Astrocyte of the cerebellum (primary cell): Measurements from ENCODE around the gene MALSU1.

ENCODE experiments used
- DNase-seq: peaks from one replicate; pipeline ENCODE4 v3.0.0-alpha.2; 2011; ENCODE audit warnings: low read depth
- H3K4me3 ChIP-seq: 2 replicates; pipeline ENCODE4 v1.5.1; 2011; ENCODE audit warnings: mild to moderate bottlenecking, low read depth, low read length, moderate library complexity
- in situ Hi-C: cut with HindIII; loops from 2 replicates; pipeline ENCODE4 v1.10.0; 2017; ENCODE audit warnings: low sequenced_read_pairs
- TF ChIP-seq, protein P1 (sequence below): IDR thresholded peaks from 2 replicates; pipeline ENCODE4 v1.5.1; 2012; ENCODE audit warnings: low read length, low read depth, moderate library complexity, mild to moderate bottlenecking; ENCODE audit errors: missing control alignments

Gene MALSU1

DNA sequence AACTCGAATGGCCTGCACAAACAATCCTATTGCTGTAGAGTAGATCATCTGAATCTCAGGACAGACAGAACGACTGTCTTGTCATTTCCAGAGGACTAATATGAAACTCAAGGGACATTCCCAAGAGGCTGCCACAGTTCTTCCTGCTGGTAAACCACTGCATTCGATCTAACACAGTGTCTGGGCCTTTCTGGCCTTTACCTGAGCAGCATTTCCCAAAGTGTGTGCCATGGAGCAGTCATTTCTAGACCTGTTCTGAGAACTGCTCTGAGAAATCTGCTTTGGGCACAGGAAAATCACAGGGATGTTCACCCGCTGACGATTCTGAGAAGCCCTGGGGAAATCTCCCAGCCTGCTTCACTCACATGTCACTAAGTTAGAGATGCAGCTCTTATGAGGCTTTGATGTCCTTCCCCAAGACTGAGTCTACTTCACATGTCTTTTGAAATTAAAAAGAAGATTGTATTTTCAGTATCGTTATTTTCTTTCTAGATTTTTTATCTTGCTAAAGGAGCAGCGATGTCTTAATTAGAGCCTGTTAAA is 34.2 kb upstream of the MALSU1 start:
- DNase-seq: no peak
- no peak overlapping the region for H3K4me3 ChIP-seq
- TF ChIP-seq, protein P1, sequence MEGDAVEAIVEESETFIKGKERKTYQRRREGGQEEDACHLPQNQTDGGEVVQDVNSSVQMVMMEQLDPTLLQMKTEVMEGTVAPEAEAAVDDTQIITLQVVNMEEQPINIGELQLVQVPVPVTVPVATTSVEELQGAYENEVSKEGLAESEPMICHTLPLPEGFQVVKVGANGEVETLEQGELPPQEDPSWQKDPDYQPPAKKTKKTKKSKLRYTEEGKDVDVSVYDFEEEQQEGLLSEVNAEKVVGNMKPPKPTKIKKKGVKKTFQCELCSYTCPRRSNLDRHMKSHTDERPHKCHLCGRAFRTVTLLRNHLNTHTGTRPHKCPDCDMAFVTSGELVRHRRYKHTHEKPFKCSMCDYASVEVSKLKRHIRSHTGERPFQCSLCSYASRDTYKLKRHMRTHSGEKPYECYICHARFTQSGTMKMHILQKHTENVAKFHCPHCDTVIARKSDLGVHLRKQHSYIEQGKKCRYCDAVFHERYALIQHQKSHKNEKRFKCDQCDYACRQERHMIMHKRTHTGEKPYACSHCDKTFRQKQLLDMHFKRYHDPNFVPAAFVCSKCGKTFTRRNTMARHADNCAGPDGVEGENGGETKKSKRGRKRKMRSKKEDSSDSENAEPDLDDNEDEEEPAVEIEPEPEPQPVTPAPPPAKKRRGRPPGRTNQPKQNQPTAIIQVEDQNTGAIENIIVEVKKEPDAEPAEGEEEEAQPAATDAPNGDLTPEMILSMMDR: no peak
- in situ Hi-C loops: loop anchor here (25.0 kb wide), 1 partner anchor 447 kb away; the partner anchor contains the start of gene STK31

DNA sequence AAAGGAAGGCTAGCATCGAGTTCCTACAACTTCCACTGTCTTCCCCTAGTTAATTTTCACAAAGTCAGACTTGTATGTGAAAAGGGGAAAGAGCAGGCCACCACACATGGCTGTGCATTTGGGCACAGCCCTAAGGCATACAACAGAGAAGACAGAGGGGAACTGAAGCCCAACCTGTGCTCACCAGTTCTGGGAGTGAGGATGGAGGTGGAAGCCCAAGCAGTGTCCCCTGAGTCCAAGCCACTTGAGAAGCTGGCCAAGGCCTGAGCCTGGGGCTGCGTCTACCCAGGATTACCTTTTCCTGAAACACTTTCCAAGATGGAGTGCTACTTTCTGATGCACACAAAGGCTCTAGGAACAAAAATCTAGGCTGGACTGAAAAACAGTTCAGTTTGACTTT is 32.2 kb upstream of the MALSU1 start:
- in situ Hi-C loops: loop anchor here (25.0 kb wide), 1 partner anchor 445 kb away; the partner anchor contains the start of gene STK31

DNA sequence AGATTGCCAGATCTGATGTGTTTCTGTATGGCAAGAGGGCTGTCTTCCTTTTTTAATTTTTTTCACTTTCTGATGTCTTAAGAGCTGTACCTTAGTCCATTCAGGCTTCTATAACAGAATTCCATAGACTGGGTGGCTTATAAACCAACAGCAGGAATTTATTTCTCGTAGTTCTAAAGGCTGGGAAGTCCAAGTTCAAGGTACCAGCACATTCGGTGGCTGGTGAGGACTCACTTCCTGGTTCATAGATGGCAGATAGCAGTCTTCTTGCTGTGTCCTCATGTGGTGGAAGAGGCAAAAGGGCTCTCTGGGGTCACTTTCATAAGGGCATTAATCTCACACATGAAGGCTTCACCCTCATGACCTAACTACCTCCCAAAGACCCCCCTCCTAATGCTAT is 31.8 kb upstream of the MALSU1 start:
- no peak for DNase-seq
- TF ChIP-seq, protein P1: no peak
- H3K4me3 ChIP-seq: no peak overlapping the region
- in situ Hi-C loops: loop anchor here (25.0 kb wide), 1 partner anchor 445 kb away; the partner anchor contains the start of gene STK31

More for the DNA sequence above, 32.2 kb upstream of the MALSU1 start:
- TF ChIP-seq, protein P1: no peak
- H3K4me3 ChIP-seq: no peak overlapping the region
- no peak for DNase-seq

DNA sequence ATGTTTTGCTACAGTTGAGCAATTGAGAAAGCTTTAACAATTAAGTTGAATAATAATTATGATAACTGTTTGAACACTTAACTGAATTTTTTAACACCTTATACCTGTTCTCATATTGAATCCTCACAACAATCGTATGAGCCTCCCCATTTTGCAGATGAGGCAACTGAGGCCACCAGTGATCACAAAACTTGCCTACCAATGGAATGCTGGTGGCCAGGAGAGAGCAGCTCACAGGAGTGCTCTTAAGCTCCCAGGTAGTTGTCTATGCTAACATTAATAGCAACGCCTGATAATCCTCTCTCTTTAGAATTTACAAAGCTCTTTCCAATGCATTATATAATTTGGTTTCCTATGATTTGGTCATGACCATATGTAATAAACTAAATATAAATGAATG is 31.0 kb upstream of the MALSU1 start:
- no peak overlapping the region for H3K4me3 ChIP-seq
- DNase-seq: no peak
- in situ Hi-C loops: loop anchor here (25.0 kb wide), 1 partner anchor 444 kb away; the partner anchor contains the start of gene STK31
- TF ChIP-seq, protein P1: no peak

DNA sequence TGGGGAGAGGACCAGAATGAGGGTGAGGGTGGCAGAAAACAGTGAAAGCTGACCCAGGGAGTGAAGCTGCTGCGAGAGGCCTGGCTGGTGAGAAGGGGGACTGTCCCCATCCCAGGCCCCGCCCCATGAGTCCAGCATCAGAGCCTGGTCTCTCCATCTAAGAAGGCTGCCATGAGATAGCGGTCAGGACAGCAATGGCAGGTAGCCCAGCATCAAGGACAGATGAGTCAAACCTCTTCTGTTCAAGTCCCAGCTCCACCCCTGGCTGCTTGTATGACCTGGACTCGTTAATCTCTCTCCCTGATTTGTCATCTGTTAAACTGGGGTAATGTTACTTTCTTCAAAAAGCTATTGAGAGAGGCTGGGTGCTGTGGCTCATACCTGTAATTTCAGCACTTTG is 30.4 kb upstream of the MALSU1 start:
- TF ChIP-seq, protein P1: no peak
- no peak for DNase-seq
- no peak overlapping the region for H3K4me3 ChIP-seq
- in situ Hi-C loops: loop anchor here (25.0 kb wide), 1 partner anchor 444 kb away; the partner anchor contains the start of gene STK31

DNA sequence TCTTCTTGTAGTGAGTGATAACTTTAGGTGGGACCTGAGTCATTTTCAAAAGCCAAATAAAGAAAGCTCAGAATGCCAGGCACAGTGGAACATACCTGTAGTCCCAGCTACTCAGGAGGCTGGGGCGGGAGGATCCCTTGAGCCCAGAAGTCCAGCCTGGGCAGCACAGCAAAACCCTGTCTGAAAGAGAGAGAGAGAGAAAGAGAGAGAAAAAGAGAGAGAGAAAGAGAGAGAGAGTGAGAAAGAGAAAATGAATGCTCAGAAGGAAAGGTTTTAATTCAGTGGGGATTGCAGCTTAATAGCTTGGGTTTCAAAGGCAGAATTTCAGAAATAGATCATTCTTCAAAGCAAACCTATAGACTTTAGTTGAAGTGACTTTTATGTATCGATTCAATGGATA is 26.9 kb upstream of the MALSU1 start:
- in situ Hi-C loops: loop anchor here (25.0 kb wide), 1 partner anchor 440 kb away; the partner anchor contains the start of gene STK31
- no peak for DNase-seq
- TF ChIP-seq, protein P1: no peak
- H3K4me3 ChIP-seq: no peak overlapping the region
